Measurements from ENCODE around the gene TLCD3A.

TLCD3A gene

DNA sequence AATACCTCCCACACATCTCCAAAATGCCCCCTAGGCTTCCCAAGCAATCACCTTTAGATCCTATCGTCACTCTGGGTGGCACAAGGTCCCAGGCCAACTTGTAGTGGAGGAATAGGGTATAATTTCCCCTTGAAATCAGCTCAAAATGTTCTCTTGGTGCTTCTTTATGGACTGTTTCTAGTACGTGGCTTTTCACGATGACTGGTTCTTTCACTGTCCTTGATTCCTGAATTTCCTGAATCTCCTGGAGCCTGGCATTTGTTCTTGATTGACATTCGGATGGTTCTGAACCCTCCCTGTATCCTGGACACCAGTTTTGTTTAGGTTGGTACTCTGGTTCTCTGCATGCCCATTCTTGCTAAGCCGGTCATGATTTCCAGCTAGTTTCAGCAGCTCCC is 10.9 kb upstream of the TLCD3A start:
- DNase-seq (no peak), ATAC-seq (ENCODE audit: insufficient read depth, low read depth) (no peak)
- no peak overlapping the region for H2AFZ ChIP-seq (ENCODE audit: low read depth, low read length)

DNA sequence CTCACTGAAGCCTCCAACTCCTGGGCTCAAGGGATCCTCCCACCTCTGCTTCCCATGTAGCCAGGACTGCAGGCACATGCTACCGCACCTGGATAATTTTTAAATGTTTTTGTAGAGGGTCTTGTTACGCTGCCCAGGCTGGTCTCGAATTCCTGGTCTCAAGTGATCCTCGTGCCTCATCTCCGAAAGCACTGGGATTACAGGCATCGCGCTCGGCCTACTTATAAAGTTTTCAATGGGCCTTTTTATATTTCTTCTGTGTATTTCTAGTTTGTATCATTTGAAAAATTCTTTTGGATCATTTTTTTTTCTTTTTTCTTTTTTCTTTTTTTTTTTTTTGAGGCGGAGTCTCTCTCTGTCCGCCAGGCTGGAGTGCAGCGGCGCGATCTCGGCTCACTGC is 7.3 kb upstream of the TLCD3A start:
- no peaks in the 10 kb centered on the region for H3K79me2 ChIP-seq (ENCODE audit: insufficient read depth, low read length)
- TF ChIP-seq EZH2 (IDR thresholded peaks at IDR 0.05; ENCODE audit: borderline replicate concordance, low read depth, low read length, severe bottlenecking), result no peak
- TF ChIP-seq, protein P1, sequence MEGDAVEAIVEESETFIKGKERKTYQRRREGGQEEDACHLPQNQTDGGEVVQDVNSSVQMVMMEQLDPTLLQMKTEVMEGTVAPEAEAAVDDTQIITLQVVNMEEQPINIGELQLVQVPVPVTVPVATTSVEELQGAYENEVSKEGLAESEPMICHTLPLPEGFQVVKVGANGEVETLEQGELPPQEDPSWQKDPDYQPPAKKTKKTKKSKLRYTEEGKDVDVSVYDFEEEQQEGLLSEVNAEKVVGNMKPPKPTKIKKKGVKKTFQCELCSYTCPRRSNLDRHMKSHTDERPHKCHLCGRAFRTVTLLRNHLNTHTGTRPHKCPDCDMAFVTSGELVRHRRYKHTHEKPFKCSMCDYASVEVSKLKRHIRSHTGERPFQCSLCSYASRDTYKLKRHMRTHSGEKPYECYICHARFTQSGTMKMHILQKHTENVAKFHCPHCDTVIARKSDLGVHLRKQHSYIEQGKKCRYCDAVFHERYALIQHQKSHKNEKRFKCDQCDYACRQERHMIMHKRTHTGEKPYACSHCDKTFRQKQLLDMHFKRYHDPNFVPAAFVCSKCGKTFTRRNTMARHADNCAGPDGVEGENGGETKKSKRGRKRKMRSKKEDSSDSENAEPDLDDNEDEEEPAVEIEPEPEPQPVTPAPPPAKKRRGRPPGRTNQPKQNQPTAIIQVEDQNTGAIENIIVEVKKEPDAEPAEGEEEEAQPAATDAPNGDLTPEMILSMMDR (IDR thresholded peaks at IDR 0.05; ENCODE audit: borderline replicate concordance, extremely low read depth, low read length, poor library complexity, severe bottlenecking), result no peak
- no peak overlapping the region for H3K4me2 ChIP-seq (ENCODE audit: insufficient read depth, low read length)
- no peak overlapping the region for H3K27ac ChIP-seq (ENCODE audit: low read length)
- H3K27me3 ChIP-seq (ENCODE audit: insufficient read depth, low read length, poor library complexity), result no peaks in the 10 kb centered on the region
- DNase-seq (no peak), ATAC-seq (ENCODE audit: insufficient read depth, low read depth) (no peak)
- no peaks in the 10 kb centered on the region for H4K20me1 ChIP-seq (ENCODE audit: insufficient read depth, low read length)
- no peak overlapping the region for H3K4me3 ChIP-seq (ENCODE audit: low read depth in 1 of 2, low read length in 2 of 2)
- no peak overlapping the region for H3K9ac ChIP-seq (ENCODE audit: low read depth, low read length)
- no peaks in the 10 kb centered on the region for H3K36me3 ChIP-seq (ENCODE audit: insufficient read depth, low read length)
- H3K9me3 ChIP-seq (ENCODE audit: insufficient read depth, low read length, severe bottlenecking), result no peaks in the 10 kb centered on the region
- H2AFZ ChIP-seq (ENCODE audit: low read depth, low read length), result no peak overlapping the region
- H3K4me1 ChIP-seq (ENCODE audit: insufficient read depth, low read length), result no peaks in the 10 kb centered on the region

More for the DNA sequence above, 10.9 kb upstream of the TLCD3A start:
- Histone ChIP-seq H3K79me2 (ENCODE audit: insufficient read depth, low read length) (no peaks in the 10 kb centered on the region), H3K27me3 (ENCODE audit: insufficient read depth, low read length, poor library complexity) (no peaks in the 10 kb centered on the region), H3K4me3 (ENCODE audit: low read depth in 1 of 2, low read length in 2 of 2) (no peak overlapping the region), H3K4me1 (ENCODE audit: insufficient read depth, low read length) (no peaks in the 10 kb centered on the region), H3K36me3 (ENCODE audit: insufficient read depth, low read length) (no peaks in the 10 kb centered on the region), H3K9me3 (ENCODE audit: insufficient read depth, low read length, severe bottlenecking) (no peaks in the 10 kb centered on the region), H3K27ac (ENCODE audit: low read length) (no peak overlapping the region), H3K9ac (ENCODE audit: low read depth, low read length) (no peak overlapping the region), H4K20me1 (ENCODE audit: insufficient read depth, low read length) (no peaks in the 10 kb centered on the region), H3K4me2 (ENCODE audit: insufficient read depth, low read length) (no peak overlapping the region)
- TF ChIP-seq, protein P1 (IDR thresholded peaks at IDR 0.05; ENCODE audit: borderline replicate concordance, extremely low read depth, low read length, poor library complexity, severe bottlenecking), result no peak
- no peak for TF ChIP-seq EZH2 (IDR thresholded peaks at IDR 0.05; ENCODE audit: borderline replicate concordance, low read depth, low read length, severe bottlenecking)

DNA sequence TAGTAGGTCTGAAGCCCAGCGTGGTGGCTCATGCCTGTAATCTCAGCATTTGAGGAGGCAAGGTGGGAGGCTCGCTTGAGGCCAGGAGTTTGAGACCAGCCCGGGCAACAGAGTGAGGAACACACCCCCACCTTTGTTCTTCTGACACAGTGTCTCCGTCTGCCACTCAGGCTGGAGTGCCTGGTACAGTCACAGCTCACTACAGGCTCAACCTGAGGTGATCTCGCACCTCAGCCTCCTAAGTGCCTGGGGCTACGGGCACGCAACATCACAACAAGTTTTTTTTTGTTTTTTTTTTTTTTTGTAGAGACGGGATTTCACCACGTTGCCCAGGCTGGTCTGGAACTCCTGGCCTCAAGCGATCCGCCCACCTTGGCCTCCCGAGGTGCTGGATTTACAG is 6.7 kb upstream of the TLCD3A start:
- no peak for TF ChIP-seq EZH2 (IDR thresholded peaks at IDR 0.05; ENCODE audit: borderline replicate concordance, low read depth, low read length, severe bottlenecking)
- TF ChIP-seq, protein P1 (IDR thresholded peaks at IDR 0.05; ENCODE audit: borderline replicate concordance, extremely low read depth, low read length, poor library complexity, severe bottlenecking), result no peak
- H3K4me2 ChIP-seq (ENCODE audit: insufficient read depth, low read length), result no peak overlapping the region

More for the DNA sequence above, 6.7 kb upstream of the TLCD3A start:
- Histone ChIP-seq H4K20me1 (ENCODE audit: insufficient read depth, low read length) (no peaks in the 10 kb centered on the region), H3K27me3 (ENCODE audit: insufficient read depth, low read length, poor library complexity) (no peaks in the 10 kb centered on the region), H2AFZ (ENCODE audit: low read depth, low read length) (no peak overlapping the region), H3K27ac (ENCODE audit: low read length) (no peak overlapping the region), H3K4me1 (ENCODE audit: insufficient read depth, low read length) (no peaks in the 10 kb centered on the region), H3K9ac (ENCODE audit: low read depth, low read length) (no peak overlapping the region), H3K79me2 (ENCODE audit: insufficient read depth, low read length) (no peaks in the 10 kb centered on the region), H3K36me3 (ENCODE audit: insufficient read depth, low read length) (no peaks in the 10 kb centered on the region), H3K9me3 (ENCODE audit: insufficient read depth, low read length, severe bottlenecking) (no peaks in the 10 kb centered on the region), H3K4me3 (ENCODE audit: low read depth in 1 of 2, low read length in 2 of 2) (no peak overlapping the region)
- ATAC-seq (ENCODE audit: insufficient read depth, low read depth) (no peak), DNase-seq (no peak)

All from DND-41 (cell line).